Measurements from ENCODE around the gene TRIM8.
A peak's percentile ranks its signal among the peaks of the same experiment; 100 is the strongest.

TRIM8 gene

GRCh38 chr10:102644066-102644645 is at the start of gene TRIM8:
TRIM8 (plus strand) TSS chr10:102644479; CDS start chr10:102644618, 139 bp downstream.
- DNase-seq = peak; percentile 39

- DNase-seq = no peak
Observed at GRCh38 chr10:102595293-102595692, 49.0 kb upstream of the TRIM8 start.

- DNase-seq = no peak
Observed at GRCh38 chr10:102595897-102596296, 48.4 kb upstream of the TRIM8 start.

- peak; percentile 25 for DNase-seq
Observed at GRCh38 chr10:102596506-102596971, 47.7 kb upstream of the TRIM8 start.

GRCh38 chr10:102597131-102597991 is 46.9 kb upstream of the TRIM8 start:
- no peak for DNase-seq

GRCh38 chr10:102598243-102598642 is 46.0 kb upstream of the TRIM8 start:
- DNase-seq = no peak

- DNase-seq = no peak
Observed at GRCh38 chr10:102599565-102600327, 44.5 kb upstream of the TRIM8 start.

- no peak for DNase-seq
Observed at GRCh38 chr10:102600816-102601215, 43.5 kb upstream of the TRIM8 start.

GRCh38 chr10:102601639-102602038 is 42.6 kb upstream of the TRIM8 start:
- DNase-seq = no peak

GRCh38 chr10:102602272-102603045 is 41.8 kb upstream of the TRIM8 start:
- DNase-seq = no peak

- no peak for DNase-seq
Observed at GRCh38 chr10:102603946-102604345, 40.3 kb upstream of the TRIM8 start.

- no peak for DNase-seq
Observed at GRCh38 chr10:102604439-102604841, 39.8 kb upstream of the TRIM8 start.

- DNase-seq = no peak
Observed at GRCh38 chr10:102605712-102606111, 38.6 kb upstream of the TRIM8 start.

GRCh38 chr10:102608487-102608886 is 35.8 kb upstream of the TRIM8 start:
- DNase-seq = peak; percentile 5

- DNase-seq = peak; percentile 18
Observed at GRCh38 chr10:102610441-102610887, 33.8 kb upstream of the TRIM8 start.

GRCh38 chr10:102611514-102612087 is 32.7 kb upstream of the TRIM8 start:
- peak; percentile 20 for DNase-seq

- peak; percentile 68 for DNase-seq
Observed at GRCh38 chr10:102612964-102613275, 31.4 kb upstream of the TRIM8 start.

- peak; percentile 10 for DNase-seq
Observed at GRCh38 chr10:102613286-102613685, 31.0 kb upstream of the TRIM8 start.

GRCh38 chr10:102613785-102614184 is 30.5 kb upstream of the TRIM8 start:
- no peak for DNase-seq

GRCh38 chr10:102614888-102615287 is 29.4 kb upstream of the TRIM8 start:
- DNase-seq = no peak

- DNase-seq = no peak
Observed at GRCh38 chr10:102615361-102615760, 28.9 kb upstream of the TRIM8 start.

- DNase-seq = no peak
Observed at GRCh38 chr10:102616066-102616770, 28.1 kb upstream of the TRIM8 start.
